HCEC 1CT (cell line): ENCODE measurements around the gene PLPPR4.

Source experiments
- DNase-seq: peaks from one replicate; pipeline ENCODE4 v3.0.0-alpha.2; 2017

The PLPPR4 gene

GRCh38 chr1:99352821-99353220 lies 88.5 kb downstream of the PLPPR4 start:
- no peak for DNase-seq

DNA sequence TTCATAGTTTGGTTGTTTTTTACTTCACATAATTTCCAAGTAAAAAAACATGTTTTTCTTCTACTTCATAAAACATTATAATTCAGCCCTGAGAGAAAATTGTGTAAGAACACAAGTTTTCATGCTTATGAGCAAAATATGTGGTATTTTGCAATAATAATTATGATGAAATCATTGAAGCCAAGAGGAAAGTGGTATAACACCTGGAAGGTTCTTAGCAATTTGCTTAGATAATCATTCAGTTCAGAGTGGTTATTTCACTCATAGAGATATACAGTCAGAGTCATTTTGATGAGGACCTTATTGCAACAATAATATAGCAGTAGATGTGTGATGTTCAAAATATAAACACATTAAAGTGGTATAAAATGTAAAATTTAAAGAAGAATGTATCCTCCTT lies 94.5 kb downstream of the PLPPR4 start:
- peak; percentile 9 for DNase-seq
